ENCODE results near the gene CD99L2. TPM values are rescaled to one million over a fixed set of nuclear protein-coding genes. Genes with fewer than 3 reads are reported as not detected.

CD99L2 gene
- polyA plus RNA-seq, 3 donors, result 13.1 to 18.4 (median 16.7) TPM

GRCh38 chrX:150790021-150790420 is 108.4 kb downstream of the CD99L2 start:
- Histone ChIP-seq H3K79me2 (ENCODE audit: insufficient read depth, low read length) (no peaks in the 10 kb centered on the region), H3K27me3 (ENCODE audit: control insufficient read depth in 2 of 2, insufficient read depth in 2 of 2, low read length in 2 of 2) (no peaks in the 10 kb centered on the region), H3K9me3 (replicated peaks in 1 of 2; ENCODE audit: control insufficient read depth in 1 of 2, insufficient read depth in 1 of 2, low read length in 2 of 2) (no peaks in the 10 kb centered on the region), H3K36me3 (replicated peaks in 1 of 2; ENCODE audit: control insufficient read depth in 1 of 2, insufficient read depth in 2 of 2, low read length in 2 of 2) (peaks cover 18 to 58% of the 10 kb centered on the region in 2 donors), H3K4me3 (replicated peaks in 1 of 3; ENCODE audit: low read depth in 2 of 3, low read length in 3 of 3) (no peak overlapping the region), H3K9ac (ENCODE audit: insufficient read depth, low read length, poor library complexity, severe bottlenecking) (no peak overlapping the region), H2AFZ (ENCODE audit: insufficient read depth, low read depth, low read length, poor library complexity, severe bottlenecking) (no peak overlapping the region), H4K20me1 (ENCODE audit: insufficient read depth, low read length) (no peaks in the 10 kb centered on the region), H3K27ac (ENCODE audit: low read depth in 1 of 2, low read length in 2 of 2) (no peak overlapping the region), H3K4me2 (replicated peaks; ENCODE audit: extremely low read depth, low read length, poor library complexity, severe bottlenecking) (no peak overlapping the region), H3K4me1 (ENCODE audit: control insufficient read depth in 1 of 2, insufficient read depth in 2 of 2, low read length in 2 of 2) (no peaks in the 10 kb centered on the region)
- DNase-seq, result no peak
- H3K27me3 Mint-ChIP-seq (ENCODE audit: low read depth in 3 of 3), result no peaks in the 10 kb centered on the region
- peaks cover 0 to 6% (median 0%) of the 10 kb centered on the region in 7 donors for H3K9me3 Mint-ChIP-seq
- WGBS (ENCODE audit: insufficient coverage), result no CpG with 5 or more reads among the region's 1 CpG
- H3K4me3 Mint-ChIP-seq, result no peak overlapping the region
- TF ChIP-seq CTCF (IDR thresholded peaks at IDR 0.05), result no peak
- H3K27ac Mint-ChIP-seq, result no peak overlapping the region
- H3K4me1 Mint-ChIP-seq, result no peaks in the 10 kb centered on the region
- H3K36me3 Mint-ChIP-seq, result peaks cover 53 to 56% of the 10 kb centered on the region in 2 donors
- intact Hi-C loops (cut with micrococcal nuclease), result no loop called here

- H3K4me3 Mint-ChIP-seq, result no peak overlapping the region
- H3K4me2 ChIP-seq (replicated peaks; ENCODE audit: extremely low read depth, low read length, poor library complexity, severe bottlenecking), result no peak overlapping the region
- peaks cover 0 to 1% (median 0%) of the 10 kb centered on the region in 3 donors for H3K27me3 Mint-ChIP-seq (ENCODE audit: low read depth in 3 of 3)
- no peaks in the 10 kb centered on the region for H3K9me3 ChIP-seq (replicated peaks in 1 of 2; ENCODE audit: control insufficient read depth in 1 of 2, insufficient read depth in 1 of 2, low read length in 2 of 2)
- no peak for DNase-seq
- no peaks in the 10 kb centered on the region for H3K9me3 Mint-ChIP-seq
- H3K36me3 ChIP-seq (replicated peaks in 1 of 2; ENCODE audit: control insufficient read depth in 1 of 2, insufficient read depth in 2 of 2, low read length in 2 of 2), result peaks cover 0 to 3% of the 10 kb centered on the region in 2 donors
- H3K4me3 ChIP-seq (replicated peaks in 1 of 3; ENCODE audit: low read depth in 2 of 3, low read length in 3 of 3), result no peak overlapping the region
- peaks cover 18% of the 10 kb centered on the region for H3K4me1 Mint-ChIP-seq
- H3K27ac ChIP-seq (ENCODE audit: low read depth in 1 of 2, low read length in 2 of 2), result no peak overlapping the region
- no peak overlapping the region for H2AFZ ChIP-seq (ENCODE audit: insufficient read depth, low read depth, low read length, poor library complexity, severe bottlenecking)
- H4K20me1 ChIP-seq (ENCODE audit: insufficient read depth, low read length), result no peaks in the 10 kb centered on the region
- peaks cover 0 to 3% of the 10 kb centered on the region in 2 donors for H3K4me1 ChIP-seq (ENCODE audit: control insufficient read depth in 1 of 2, insufficient read depth in 2 of 2, low read length in 2 of 2)
- H3K79me2 ChIP-seq (ENCODE audit: insufficient read depth, low read length), result no peaks in the 10 kb centered on the region
- H3K27ac Mint-ChIP-seq, result no peak overlapping the region
- TF ChIP-seq CTCF (IDR thresholded peaks at IDR 0.05), result no peak
- no peaks in the 10 kb centered on the region for H3K27me3 ChIP-seq (ENCODE audit: control insufficient read depth in 2 of 2, insufficient read depth in 2 of 2, low read length in 2 of 2)
- peaks cover 10 to 20% of the 10 kb centered on the region in 2 donors for H3K36me3 Mint-ChIP-seq
- intact Hi-C loops (cut with micrococcal nuclease), result loop anchor here in 1 of 2 donors (10.0 kb wide), 1 partner anchor 113 kb away; the partner anchor contains the start of gene CD99L2
- WGBS (ENCODE audit: insufficient coverage), result 100% methylated on average over 2 of the region's 10 CpGs
- no peak overlapping the region for H3K9ac ChIP-seq (ENCODE audit: insufficient read depth, low read length, poor library complexity, severe bottlenecking)
Observed at GRCh38 chrX:150781677-150782076, 116.8 kb downstream of the CD99L2 start.
